Measurements from ENCODE around the gene IL1RAPL1.

Gene IL1RAPL1

GRCh38 chrX:29491659-29492058 is 904.4 kb downstream of the IL1RAPL1 start:
- Histone ChIP-seq H3K4me3 (ENCODE audit: low read length, poor library complexity, severe bottlenecking) (no peak overlapping the region), H4K20me1 (ENCODE audit: insufficient read depth, low read length, poor library complexity, severe bottlenecking) (no peaks in the 10 kb centered on the region), H3K79me2 (ENCODE audit: insufficient read depth, low read length) (no peaks in the 10 kb centered on the region), H3K27me3 (ENCODE audit: insufficient read depth, low read length, poor library complexity, severe bottlenecking) (no peaks in the 10 kb centered on the region), H3K4me1 (ENCODE audit: insufficient read depth, low read length, poor library complexity, severe bottlenecking) (no peaks in the 10 kb centered on the region), H3K9me3 (ENCODE audit: insufficient read depth, low read depth, low read length) (no peaks in the 10 kb centered on the region), H3K36me3 (ENCODE audit: insufficient read depth, low read length) (no peaks in the 10 kb centered on the region), H3K4me2 (ENCODE audit: low read depth, low read length, poor library complexity, severe bottlenecking) (no peak overlapping the region), H2AFZ (ENCODE audit: low read length) (no peak overlapping the region), H3F3A (ENCODE audit: low read depth) (no peaks in the 10 kb centered on the region), H3K9ac (ENCODE audit: low read depth, low read length, poor library complexity, severe bottlenecking) (no peak overlapping the region), H3K9me2 (replicated peaks; ENCODE audit: low read depth, low read length) (no peaks in the 10 kb centered on the region)
- TF ChIP-seq CTCF (conservative IDR thresholded peaks at IDR 0.05; ENCODE audit: low read length) (no peak), EZH2phosphoT487 (IDR thresholded peaks at IDR 0.05; ENCODE audit: borderline replicate concordance) (no peak)

- no peaks in the 10 kb centered on the region for H3K9me3 ChIP-seq (ENCODE audit: insufficient read depth, low read depth, low read length)
- no peaks in the 10 kb centered on the region for H4K20me1 ChIP-seq (ENCODE audit: insufficient read depth, low read length, poor library complexity, severe bottlenecking)
- H3K79me2 ChIP-seq (ENCODE audit: insufficient read depth, low read length) = no peaks in the 10 kb centered on the region
- TF ChIP-seq EZH2phosphoT487 (IDR thresholded peaks at IDR 0.05; ENCODE audit: borderline replicate concordance) (no peak), CTCF (conservative IDR thresholded peaks at IDR 0.05; ENCODE audit: low read length) (no peak)
- no peak overlapping the region for H3K4me2 ChIP-seq (ENCODE audit: low read depth, low read length, poor library complexity, severe bottlenecking)
- no peak overlapping the region for H3K4me3 ChIP-seq (ENCODE audit: low read length, poor library complexity, severe bottlenecking)
- H2AFZ ChIP-seq (ENCODE audit: low read length) = no peak overlapping the region
- no peaks in the 10 kb centered on the region for H3F3A ChIP-seq (ENCODE audit: low read depth)
- H3K4me1 ChIP-seq (ENCODE audit: insufficient read depth, low read length, poor library complexity, severe bottlenecking) = no peaks in the 10 kb centered on the region
- H3K9ac ChIP-seq (ENCODE audit: low read depth, low read length, poor library complexity, severe bottlenecking) = no peak overlapping the region
- H3K9me2 ChIP-seq (replicated peaks; ENCODE audit: low read depth, low read length) = no peaks in the 10 kb centered on the region
- no peaks in the 10 kb centered on the region for H3K36me3 ChIP-seq (ENCODE audit: insufficient read depth, low read length)
- no peaks in the 10 kb centered on the region for H3K27me3 ChIP-seq (ENCODE audit: insufficient read depth, low read length, poor library complexity, severe bottlenecking)
Measured at GRCh38 chrX:29496636-29497180, 909.5 kb downstream of the IL1RAPL1 start.

DNA sequence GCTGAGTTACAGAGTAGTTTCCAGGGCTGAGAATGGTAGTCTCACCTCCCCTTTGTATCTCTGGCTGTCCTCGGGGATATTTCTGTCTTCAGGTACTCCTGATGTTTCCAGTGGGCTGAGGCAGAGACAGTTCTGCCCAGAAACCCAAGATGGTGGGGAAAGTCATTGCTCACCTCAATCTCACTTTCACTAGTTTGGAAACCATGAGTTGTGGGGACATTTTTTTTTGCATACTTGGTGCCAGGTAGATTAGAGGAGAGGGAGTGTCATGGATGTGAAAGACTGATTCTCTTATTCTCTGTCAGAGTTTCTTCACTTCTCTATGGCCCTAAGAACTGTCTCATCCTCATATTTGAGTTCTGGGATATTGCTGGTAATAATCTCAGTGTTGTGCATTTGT is 919.5 kb downstream of the IL1RAPL1 start:
- Histone ChIP-seq H3F3A (ENCODE audit: low read depth) (no peaks in the 10 kb centered on the region), H3K9ac (ENCODE audit: low read depth, low read length, poor library complexity, severe bottlenecking) (no peak overlapping the region), H3K4me3 (ENCODE audit: low read length, poor library complexity, severe bottlenecking) (no peak overlapping the region), H3K9me2 (replicated peaks; ENCODE audit: low read depth, low read length) (no peaks in the 10 kb centered on the region), H3K4me1 (ENCODE audit: insufficient read depth, low read length, poor library complexity, severe bottlenecking) (no peaks in the 10 kb centered on the region), H3K36me3 (ENCODE audit: insufficient read depth, low read length) (no peaks in the 10 kb centered on the region), H4K20me1 (ENCODE audit: insufficient read depth, low read length, poor library complexity, severe bottlenecking) (no peaks in the 10 kb centered on the region), H3K4me2 (ENCODE audit: low read depth, low read length, poor library complexity, severe bottlenecking) (no peak overlapping the region), H3K27me3 (ENCODE audit: insufficient read depth, low read length, poor library complexity, severe bottlenecking) (no peaks in the 10 kb centered on the region), H2AFZ (ENCODE audit: low read length) (no peak overlapping the region), H3K79me2 (ENCODE audit: insufficient read depth, low read length) (no peaks in the 10 kb centered on the region), H3K9me3 (ENCODE audit: insufficient read depth, low read depth, low read length) (no peaks in the 10 kb centered on the region)
- TF ChIP-seq EZH2phosphoT487 (IDR thresholded peaks at IDR 0.05; ENCODE audit: borderline replicate concordance) (no peak), CTCF (conservative IDR thresholded peaks at IDR 0.05; ENCODE audit: low read length) (no peak)
